Mesenchymal stem cell (in vitro differentiated cells and primary cell): ENCODE results near the gene PPP2R5D.

Experiments used
- DNase-seq: peaks from one replicate; pipeline ENCODE4 v3.0.0-alpha.2; 2013
- H2AFZ ChIP-seq: one replicate; pipeline ENCODE4 v1.6.1; 2013; ENCODE audit warnings: low read depth, mild to moderate bottlenecking, control low read depth, inconsistent platforms, low read length, moderate library complexity
- H2AK5ac ChIP-seq: 2 replicates; pipeline ENCODE4 v1.6.1; 2013; ENCODE audit warnings: low read length, moderate library complexity, mild to moderate bottlenecking, inconsistent platforms; ENCODE audit not compliant: severe bottlenecking
- H2BK120ac ChIP-seq: one replicate; pipeline ENCODE4 v1.6.1; 2013; ENCODE audit warnings: low read depth, mild to moderate bottlenecking, inconsistent platforms, low read length, moderate library complexity
- H2BK12ac ChIP-seq, 2 experiments: one replicate each; pipeline ENCODE4 v1.6.1; 2013; ENCODE audit warnings: inconsistent platforms in 2 of 2, low read length in 2 of 2, mild to moderate bottlenecking in 2 of 2, moderate library complexity in 2 of 2, control low read depth in 1 of 2
- H2BK15ac ChIP-seq: one replicate; pipeline ENCODE4 v1.6.1; 2013; ENCODE audit warnings: mild to moderate bottlenecking, low read depth, inconsistent platforms; ENCODE audit not compliant: poor library complexity, severe bottlenecking
- H2BK5ac ChIP-seq: 2 replicates; pipeline ENCODE4 v1.6.1; 2013; ENCODE audit warnings: low read depth, mild to moderate bottlenecking, low read length, control low read depth, inconsistent platforms; ENCODE audit not compliant: poor library complexity, severe bottlenecking
- H3K14ac ChIP-seq, 2 experiments: one replicate each; pipeline ENCODE4 v1.6.1; 2013; ENCODE audit warnings: inconsistent platforms in 2 of 2, low read length in 2 of 2, control low read depth in 1 of 2, mild to moderate bottlenecking in 1 of 2, moderate library complexity in 1 of 2
- H3K18ac ChIP-seq, 2 experiments: one replicate each; pipeline ENCODE4 v1.6.1; 2013; ENCODE audit warnings: inconsistent platforms in 2 of 2, low read length in 2 of 2, control low read depth in 1 of 2, low read depth in 1 of 2, mild to moderate bottlenecking in 1 of 2
- H3K23ac ChIP-seq, 2 experiments: one replicate each; pipeline ENCODE4 v1.6.1; 2013; ENCODE audit warnings: inconsistent platforms in 2 of 2, low read length in 2 of 2, mild to moderate bottlenecking in 2 of 2, moderate library complexity in 2 of 2, control low read depth in 1 of 2
- H3K27ac ChIP-seq: 2 replicates; pipeline ENCODE4 v1.5.1; 2013; ENCODE audit warnings: mild to moderate bottlenecking, moderate library complexity, low read length, control low read depth, inconsistent platforms; ENCODE audit not compliant: poor library complexity, severe bottlenecking
- H3K27me3 ChIP-seq, 2 experiments: 2 replicates each; pipeline versions ENCODE4 v1.6.1 to v1.7.0; 2013; ENCODE audit warnings: low read length in 2 of 2, mild to moderate bottlenecking in 2 of 2, moderate library complexity in 2 of 2, control low read depth in 1 of 2, inconsistent platforms in 1 of 2; ENCODE audit not compliant: control insufficient read depth in 1 of 2, insufficient read depth in 1 of 2
- H3K36me3 ChIP-seq, 2 experiments: 2 replicates each; pipeline versions ENCODE4 v1.6.1 to v1.7.0; 2013; ENCODE audit warnings: low read length in 2 of 2, control low read depth in 1 of 2, inconsistent platforms in 1 of 2, low read depth in 1 of 2, mild to moderate bottlenecking in 1 of 2; ENCODE audit not compliant: insufficient read depth in 2 of 2, control insufficient read depth in 1 of 2
- H3K4ac ChIP-seq, 2 experiments: one replicate each; pipeline ENCODE4 v1.6.1; 2013; ENCODE audit warnings: inconsistent platforms in 2 of 2, low read length in 2 of 2, mild to moderate bottlenecking in 2 of 2, moderate library complexity in 2 of 2, control low read depth in 1 of 2, low read depth in 1 of 2
- H3K4me1 ChIP-seq: 2 replicates; pipeline ENCODE4 v1.6.1; 2013; ENCODE audit warnings: low read depth, low read length, control low read depth; ENCODE audit not compliant: control insufficient read depth, insufficient read depth
- H3K4me2 ChIP-seq: 2 replicates; pipeline ENCODE4 v1.6.1; 2013; ENCODE audit warnings: low read length, mild to moderate bottlenecking, inconsistent platforms; ENCODE audit not compliant: poor library complexity, severe bottlenecking
- H3K4me3 ChIP-seq, 2 experiments: 2 replicates each; pipeline versions ENCODE4 v1.5.1 to v1.7.0; 2013; ENCODE audit warnings: low read length in 2 of 2, mild to moderate bottlenecking in 2 of 2, control low read depth in 1 of 2, low read depth in 1 of 2; ENCODE audit not compliant: insufficient read depth in 1 of 2
- H3K79me1 ChIP-seq: replicated peaks from 2 replicates; pipeline ENCODE4 v1.6.1; 2013; ENCODE audit warnings: mild to moderate bottlenecking, control low read depth, low read length, inconsistent platforms; ENCODE audit not compliant: poor library complexity, severe bottlenecking
- H3K9ac ChIP-seq: 2 replicates; pipeline ENCODE4 v1.7.0; 2013; ENCODE audit warnings: mild to moderate bottlenecking, low read length, moderate library complexity
- H3K9me3 ChIP-seq: 2 replicates; pipeline ENCODE4 v1.7.0; 2013; ENCODE audit warnings: mild to moderate bottlenecking, low read length; ENCODE audit not compliant: control insufficient read depth
- H4K8ac ChIP-seq: one replicate; pipeline ENCODE4 v1.6.1; 2013; ENCODE audit warnings: inconsistent platforms, mild to moderate bottlenecking, low read length, moderate library complexity
- H4K91ac ChIP-seq: one replicate; pipeline ENCODE4 v1.6.1; 2013; ENCODE audit warnings: mild to moderate bottlenecking, low read length, inconsistent platforms
- WGBS: methylation state at CpG from one replicate; pipeline ENCODE4 v1.1.7; 2013; ENCODE audit warnings: mixed read lengths; 5-methylcytosine and 5-hydroxymethylcytosine counted together

PPP2R5D gene

GRCh38 chr6:43043310-43043709, 58.9 kb downstream of the PPP2R5D start:
- Histone ChIP-seq H3K14ac (no peak overlapping the region), H3K4me1 (peaks cover 5% of the 10 kb centered on the region), H2AK5ac (no peak overlapping the region), H4K91ac (no peak overlapping the region), H2BK15ac (no peak overlapping the region), H3K4me3 (no peak overlapping the region), H2AFZ (no peak overlapping the region), H3K9me3 (no peaks in the 10 kb centered on the region), H3K4me2 (no peak overlapping the region), H3K4ac (no peak overlapping the region), H3K36me3 (peaks cover 79 to 89% of the 10 kb centered on the region in 2 experiments), H3K27ac (no peak overlapping the region), H2BK120ac (no peak overlapping the region), H3K23ac (no peak overlapping the region), H4K8ac (no peak overlapping the region), H2BK5ac (no peak overlapping the region), H3K9ac (no peak overlapping the region), H3K27me3 (no peaks in the 10 kb centered on the region), H3K18ac (no peak overlapping the region), H2BK12ac (no peak overlapping the region), H3K79me1 (peaks cover 19% of the 10 kb centered on the region)
- no peak for DNase-seq
- 96% methylated on average over 9 of the region's 9 CpGs for WGBS

- no peak overlapping the region for H3K4ac ChIP-seq
- no peak overlapping the region for H2AK5ac ChIP-seq
- H4K8ac ChIP-seq, result no peak overlapping the region
- DNase-seq, result no peak
- H3K23ac ChIP-seq, result no peak overlapping the region
- peaks cover 10% of the 10 kb centered on the region for H3K4me1 ChIP-seq
- H2AFZ ChIP-seq, result no peak overlapping the region
- H2BK120ac ChIP-seq, result no peak overlapping the region
- H2BK5ac ChIP-seq, result no peak overlapping the region
- no peak overlapping the region for H2BK12ac ChIP-seq
- H3K9me3 ChIP-seq, result no peaks in the 10 kb centered on the region
- no peak overlapping the region for H3K18ac ChIP-seq
- H3K36me3 ChIP-seq, result peaks cover 74 to 89% of the 10 kb centered on the region in 2 experiments
- H3K27ac ChIP-seq, result no peak overlapping the region
- H3K14ac ChIP-seq, result no peak overlapping the region
- peaks cover 23% of the 10 kb centered on the region for H3K79me1 ChIP-seq
- no peak overlapping the region for H2BK15ac ChIP-seq
- no peaks in the 10 kb centered on the region for H3K27me3 ChIP-seq
- no peak overlapping the region for H4K91ac ChIP-seq
- no peak overlapping the region for H3K4me2 ChIP-seq
- no peak overlapping the region for H3K4me3 ChIP-seq
- WGBS, result 96% methylated on average over 11 of the region's 11 CpGs
- H3K9ac ChIP-seq, result no peak overlapping the region
Measured at GRCh38 chr6:43045371-43045930, 61.1 kb downstream of the PPP2R5D start.

- H2BK5ac ChIP-seq, result no peak overlapping the region
- H3K79me1 ChIP-seq, result peaks cover 32% of the 10 kb centered on the region
- no peak overlapping the region for H2BK12ac ChIP-seq
- peaks cover 31% of the 10 kb centered on the region for H3K4me1 ChIP-seq
- H2BK15ac ChIP-seq, result no peak overlapping the region
- H3K4me2 ChIP-seq, result no peak overlapping the region
- H3K27me3 ChIP-seq, result no peaks in the 10 kb centered on the region
- no peaks in the 10 kb centered on the region for H3K9me3 ChIP-seq
- H3K4me3 ChIP-seq, result no peak overlapping the region
- H3K23ac ChIP-seq, result no peak overlapping the region
- H2AFZ ChIP-seq, result no peak overlapping the region
- H3K14ac ChIP-seq, result no peak overlapping the region
- H4K8ac ChIP-seq, result no peak overlapping the region
- WGBS, result 98% methylated on average over 7 of the region's 7 CpGs
- no peak overlapping the region for H3K9ac ChIP-seq
- peaks cover 76 to 85% of the 10 kb centered on the region in 2 experiments for H3K36me3 ChIP-seq
- H3K18ac ChIP-seq, result no peak overlapping the region
- no peak overlapping the region for H2BK120ac ChIP-seq
- H3K4ac ChIP-seq, result no peak overlapping the region
- H3K27ac ChIP-seq, result no peak overlapping the region
- no peak overlapping the region for H2AK5ac ChIP-seq
- no peak overlapping the region for H4K91ac ChIP-seq
- DNase-seq, result no peak
Measured at GRCh38 chr6:43047998-43048397, 63.6 kb downstream of the PPP2R5D start.

GRCh38 chr6:43050981-43051380, 66.6 kb downstream of the PPP2R5D start:
- no peak overlapping the region for H3K4me3 ChIP-seq
- no peak overlapping the region for H4K8ac ChIP-seq
- no peak overlapping the region for H2BK15ac ChIP-seq
- no peak overlapping the region for H3K23ac ChIP-seq
- no peaks in the 10 kb centered on the region for H3K27me3 ChIP-seq
- H3K9ac ChIP-seq, result peak overlapping the region; percentile 19
- H3K79me1 ChIP-seq, result peaks cover 34% of the 10 kb centered on the region
- WGBS, result 93% methylated on average over 17 of the region's 17 CpGs
- H3K4me2 ChIP-seq, result peak overlapping the region; percentile 1
- H3K18ac ChIP-seq, result no peak overlapping the region
- H2BK120ac ChIP-seq, result no peak overlapping the region
- H3K27ac ChIP-seq, result no peak overlapping the region
- H3K36me3 ChIP-seq, result peaks cover 62 to 74% of the 10 kb centered on the region in 2 experiments
- H2AK5ac ChIP-seq, result peak overlapping the region; percentile 11
- H4K91ac ChIP-seq, result no peak overlapping the region
- H3K4me1 ChIP-seq, result peaks cover 31% of the 10 kb centered on the region
- no peak overlapping the region for H3K4ac ChIP-seq
- H3K9me3 ChIP-seq, result no peaks in the 10 kb centered on the region
- H2AFZ ChIP-seq, result no peak overlapping the region
- no peak overlapping the region for H2BK12ac ChIP-seq
- DNase-seq, result no peak
- peak overlapping the region in 1 of 2 experiments; percentile 68 for H3K14ac ChIP-seq
- no peak overlapping the region for H2BK5ac ChIP-seq
